Stimulated activated CD4-positive, alpha-beta T cell treated with anti-CD3 and anti-CD28 coated beads, Interleukin-1b, Interleukin-23, amount 100 ng/mL, for 24 hours (primary cell): ENCODE measurements around the gene TRIM68.

Source experiments
- DNase-seq, 4 experiments: peaks; one replicate each; pipeline ENCODE4 v3.0.0-alpha.2; 2020; ENCODE audit warnings: low read depth in 4 of 4, low spot score in 1 of 4

Gene TRIM68, protein sequence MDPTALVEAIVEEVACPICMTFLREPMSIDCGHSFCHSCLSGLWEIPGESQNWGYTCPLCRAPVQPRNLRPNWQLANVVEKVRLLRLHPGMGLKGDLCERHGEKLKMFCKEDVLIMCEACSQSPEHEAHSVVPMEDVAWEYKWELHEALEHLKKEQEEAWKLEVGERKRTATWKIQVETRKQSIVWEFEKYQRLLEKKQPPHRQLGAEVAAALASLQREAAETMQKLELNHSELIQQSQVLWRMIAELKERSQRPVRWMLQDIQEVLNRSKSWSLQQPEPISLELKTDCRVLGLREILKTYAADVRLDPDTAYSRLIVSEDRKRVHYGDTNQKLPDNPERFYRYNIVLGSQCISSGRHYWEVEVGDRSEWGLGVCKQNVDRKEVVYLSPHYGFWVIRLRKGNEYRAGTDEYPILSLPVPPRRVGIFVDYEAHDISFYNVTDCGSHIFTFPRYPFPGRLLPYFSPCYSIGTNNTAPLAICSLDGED

GRCh38 chr11:4607781-4608666 is at the start of gene TRIM68:
Gene TRIM68, minus strand, starts transcription at chr11:4608231. Its CDS starts 2,727 bp downstream, at chr11:4605504.
- DNase-seq = peak; percentile 86 to 93 (median 89)

DNA sequence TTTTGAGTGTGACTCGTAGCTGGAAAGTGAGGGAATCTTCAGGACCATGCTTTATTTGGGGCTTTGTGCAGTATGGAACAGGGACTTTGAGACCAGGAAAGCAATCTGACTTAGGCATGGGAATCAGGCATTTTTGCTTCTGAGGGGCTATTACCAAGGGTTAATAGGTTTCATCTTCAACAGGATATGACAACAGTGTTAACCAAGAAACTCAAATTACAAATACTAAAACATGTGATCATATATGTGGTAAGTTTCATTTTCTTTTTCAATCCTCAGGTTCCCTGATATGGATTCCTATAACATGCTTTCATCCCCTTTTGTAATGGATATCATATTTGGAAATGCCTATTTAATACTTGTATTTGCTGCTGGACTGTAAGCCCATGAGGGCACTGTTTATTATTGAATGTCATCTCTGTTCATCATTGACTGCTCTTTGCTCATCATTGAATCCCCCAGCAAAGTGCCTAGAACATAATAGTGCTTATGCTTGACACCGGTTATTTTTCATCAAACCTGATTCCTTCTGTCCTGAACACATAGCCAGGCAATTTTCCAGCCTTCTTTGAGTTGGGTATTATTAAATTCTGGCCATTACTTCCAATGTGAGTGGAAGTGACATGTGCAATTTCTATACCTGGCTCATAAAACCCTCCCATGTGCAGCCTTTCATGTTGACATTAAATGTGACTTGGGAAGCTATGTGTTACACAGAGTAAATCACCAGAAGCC is 46.8 kb upstream of the TRIM68 start:
- no peak for DNase-seq

DNA sequence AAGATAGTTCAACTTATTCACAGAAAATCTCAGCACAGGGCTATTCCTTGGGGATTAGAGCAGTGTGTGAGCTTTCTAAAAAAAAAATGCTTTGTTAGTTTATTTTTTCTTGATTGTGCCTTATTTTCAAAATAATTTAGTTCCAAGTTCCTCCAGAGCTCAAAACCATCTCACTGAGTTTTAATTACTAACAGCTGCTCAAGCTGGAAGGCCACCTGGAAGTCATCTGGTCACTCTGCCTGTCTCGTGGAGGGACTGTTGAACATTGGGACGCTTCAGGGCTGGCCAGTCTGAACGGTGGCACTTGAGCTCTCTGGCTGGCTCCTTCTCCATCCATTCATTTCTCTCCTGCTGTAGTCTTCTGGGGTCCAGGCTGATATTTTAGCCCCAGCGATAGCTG is 39.7 kb upstream of the TRIM68 start:
- no peak for DNase-seq

DNA sequence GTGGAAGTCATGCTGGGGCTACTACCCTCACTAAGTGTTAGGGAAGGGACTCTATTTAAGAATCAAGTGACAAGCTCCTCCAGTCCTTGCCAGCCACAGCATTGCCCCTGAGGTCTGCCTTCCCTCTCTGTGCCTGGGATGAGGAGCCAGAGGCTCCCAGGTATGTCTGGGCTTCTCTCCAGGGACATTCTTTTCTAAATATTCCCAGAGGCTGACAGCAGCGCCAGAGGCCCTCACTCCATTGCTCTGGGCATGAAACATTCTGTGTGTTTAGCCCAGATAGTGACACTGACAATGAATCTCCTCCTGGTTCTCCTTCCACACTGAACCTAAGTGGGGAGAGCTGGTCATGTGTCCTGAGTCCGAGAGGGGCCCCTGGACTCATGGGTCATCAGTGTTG is 37.9 kb upstream of the TRIM68 start:
- DNase-seq = no peak

DNA sequence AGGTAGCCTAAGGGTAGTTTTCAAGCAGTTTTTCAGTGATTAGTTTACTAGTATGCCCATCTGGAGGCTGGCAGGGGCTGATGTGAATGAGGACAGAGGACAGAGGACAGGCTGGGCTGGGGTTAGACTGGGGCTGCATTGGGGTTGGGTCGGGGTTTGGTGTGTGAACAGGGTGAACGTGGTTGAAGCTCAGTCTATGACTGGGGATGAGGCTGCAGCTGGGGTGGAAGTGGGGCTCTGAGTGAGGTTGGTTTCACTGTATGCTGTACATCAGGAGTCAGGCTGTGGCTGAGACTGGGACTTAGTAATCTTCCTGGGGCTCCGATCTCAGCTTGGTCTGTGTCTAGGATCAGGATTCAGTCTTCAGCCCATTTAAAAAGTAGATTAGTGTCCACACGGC is 36.2 kb upstream of the TRIM68 start:
- no peak for DNase-seq

GRCh38 chr11:4643682-4644081 is 35.7 kb upstream of the TRIM68 start, which contains the start of gene OR51E1:
Gene OR51E1, plus strand, starts transcription at chr11:4643982. Its CDS starts 8,545 bp downstream, at chr11:4652527.
- no peak for DNase-seq

DNA sequence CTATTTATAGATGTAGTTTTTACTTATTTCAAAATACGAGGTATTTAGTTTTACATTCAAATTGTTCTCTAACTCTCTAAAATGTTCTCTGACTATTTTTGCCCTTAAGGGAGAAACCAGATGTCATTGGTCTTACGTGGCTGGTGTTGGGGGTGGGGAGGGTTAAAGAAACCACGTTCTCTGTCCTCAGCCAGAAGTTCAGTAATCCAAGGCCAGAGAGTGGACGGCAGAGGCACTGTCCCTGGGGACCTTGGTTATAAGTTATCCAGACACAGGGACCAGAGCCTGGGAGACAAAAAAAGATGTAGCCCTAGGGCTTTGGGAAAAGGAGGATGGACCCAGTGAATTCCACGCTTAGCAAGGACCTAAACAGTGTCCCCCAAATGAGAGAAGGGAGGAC is 35.0 kb upstream of the TRIM68 start:
- no peak for DNase-seq

- no peak for DNase-seq
Measured at GRCh38 chr11:4642043-4642442, 34.0 kb upstream of the TRIM68 start.

- no peak for DNase-seq
Measured at GRCh38 chr11:4641501-4641900, 33.5 kb upstream of the TRIM68 start.

- DNase-seq = no peak
Measured at GRCh38 chr11:4639931-4640330, 31.9 kb upstream of the TRIM68 start.

GRCh38 chr11:4637662-4638047 is 29.6 kb upstream of the TRIM68 start:
- DNase-seq = no peak

GRCh38 chr11:4636962-4637661 is 29.1 kb upstream of the TRIM68 start, which contains the start of gene OR51D1:
Gene OR51D1, plus strand, starts transcription at chr11:4637477. Its CDS starts 2,314 bp downstream, at chr11:4639791.
- peak; percentile 34 to 61 (median 53) for DNase-seq

DNA sequence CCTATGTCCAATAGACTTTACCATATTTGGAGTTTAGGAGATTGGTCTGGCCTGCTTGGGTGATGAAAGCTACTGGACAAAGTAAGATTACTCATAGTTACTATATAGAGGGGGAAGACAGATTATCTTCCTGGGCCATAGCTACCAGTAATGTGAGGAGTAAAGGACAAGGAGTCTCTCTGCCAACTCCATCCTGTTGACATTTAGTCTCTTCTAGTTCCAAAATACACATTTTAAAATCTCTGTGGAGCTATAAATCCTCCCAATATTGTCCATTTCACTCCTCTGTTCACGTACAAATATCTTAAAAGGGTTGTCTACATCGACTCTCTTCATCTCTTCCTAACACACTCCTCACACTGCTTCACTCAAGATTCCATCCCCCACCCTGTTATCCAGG is 28.1 kb upstream of the TRIM68 start:
- no peak for DNase-seq

- DNase-seq = peak in 1 of 4 experiments; percentile 28
Measured at GRCh38 chr11:4626207-4627099, 18.4 kb upstream of the TRIM68 start.

DNA sequence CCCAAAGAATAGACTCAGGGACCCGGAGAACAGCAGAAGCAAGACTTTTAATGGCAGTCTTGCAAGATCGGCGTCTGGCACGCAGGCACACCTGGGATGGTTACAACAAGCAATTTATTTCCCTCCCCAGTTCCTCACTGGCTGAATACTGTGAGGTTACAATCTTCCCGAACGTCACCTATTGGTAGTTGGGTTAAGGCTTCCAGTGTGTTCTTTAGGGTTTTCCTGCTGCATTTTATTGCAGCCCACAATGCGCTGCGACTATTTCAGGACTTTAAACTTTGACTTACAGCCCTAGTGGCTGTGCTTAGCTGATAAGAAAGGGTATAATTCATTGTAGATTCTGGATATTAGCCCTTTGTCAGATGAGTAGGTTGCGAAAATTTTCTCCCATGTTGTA is 11.5 kb upstream of the TRIM68 start:
- no peak for DNase-seq

DNA sequence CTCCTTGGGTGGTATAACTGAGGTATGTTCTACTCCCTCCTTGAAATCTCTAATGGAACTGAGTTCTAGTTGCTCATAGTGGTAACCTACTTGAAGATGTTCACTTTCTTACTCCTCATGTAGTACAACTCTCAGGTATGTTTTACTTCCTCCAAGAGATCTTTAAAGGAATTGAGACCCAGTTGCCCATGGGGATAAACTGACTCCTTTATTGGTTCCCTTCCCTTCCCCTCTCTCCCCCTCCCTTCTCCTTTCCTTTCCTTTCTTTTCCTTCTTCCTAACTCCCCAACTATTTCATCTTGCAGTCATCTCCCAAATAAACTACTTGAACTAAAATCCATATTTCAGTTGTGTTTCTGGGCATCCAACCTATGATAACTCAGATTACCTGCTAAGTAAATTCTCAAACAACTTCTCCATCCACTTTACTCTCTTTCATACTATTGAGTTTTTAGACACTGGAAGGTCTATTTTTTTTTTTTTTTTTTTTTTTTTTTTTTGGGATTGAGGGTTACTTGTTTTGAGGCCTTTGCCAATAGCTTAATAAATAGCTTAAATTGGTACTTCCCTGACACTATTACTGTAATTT is 7.9 kb upstream of the TRIM68 start:
- no peak for DNase-seq

DNA sequence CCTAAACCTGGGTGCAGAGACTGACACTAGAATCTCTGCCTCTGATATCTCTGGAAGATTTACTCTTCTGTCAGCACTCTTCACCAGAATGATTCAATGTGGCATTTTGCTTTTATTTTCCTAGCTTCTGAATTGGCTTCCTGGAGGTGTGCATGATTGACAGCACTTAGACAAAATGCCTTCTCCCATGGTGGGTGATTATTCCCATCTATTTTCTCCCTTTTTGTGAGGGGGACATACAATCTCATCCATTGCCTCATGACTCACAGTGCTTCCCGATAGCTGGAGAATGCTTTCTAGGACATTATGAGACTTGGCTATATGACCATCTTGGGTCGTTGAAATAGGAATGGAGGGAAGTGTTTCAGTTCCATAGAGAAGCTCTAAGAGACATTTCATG is 4.0 kb upstream of the TRIM68 start:
- DNase-seq = no peak

DNA sequence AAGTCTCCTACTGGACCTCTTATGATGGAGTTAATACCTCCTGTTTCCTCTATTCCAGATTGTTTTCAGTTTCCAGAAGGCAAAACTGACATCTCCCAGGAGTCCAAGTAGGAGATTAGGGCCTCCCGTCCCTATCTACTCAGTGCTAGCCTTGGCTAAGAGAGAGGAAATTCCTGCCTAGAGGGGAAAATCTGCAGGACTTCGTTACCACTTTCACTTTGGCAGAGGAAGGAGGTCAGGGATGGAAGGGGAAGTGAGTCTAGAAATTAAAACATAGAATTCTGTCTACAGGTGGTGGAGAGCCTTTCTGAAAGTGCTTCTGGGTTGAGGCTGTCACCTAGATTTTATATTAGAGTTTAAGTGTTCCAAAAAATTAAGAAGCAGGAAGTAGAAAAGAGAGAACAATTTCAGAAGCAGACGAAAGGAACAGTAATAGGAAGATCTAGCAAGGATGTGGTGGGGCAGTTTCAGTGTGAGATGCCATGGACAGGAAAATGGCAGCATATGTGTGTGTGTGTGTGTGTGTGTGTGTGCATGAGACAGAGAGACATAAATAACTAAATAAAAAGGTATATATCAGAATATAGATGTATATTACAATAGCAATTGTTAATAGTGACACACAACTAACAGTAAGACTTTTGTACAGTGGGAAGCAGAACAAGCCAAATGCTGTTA is 2.4 kb upstream of the TRIM68 start:
- DNase-seq = peak in 1 of 4 experiments; percentile 7
